ENCODE results near the gene DDX23.

DNA sequence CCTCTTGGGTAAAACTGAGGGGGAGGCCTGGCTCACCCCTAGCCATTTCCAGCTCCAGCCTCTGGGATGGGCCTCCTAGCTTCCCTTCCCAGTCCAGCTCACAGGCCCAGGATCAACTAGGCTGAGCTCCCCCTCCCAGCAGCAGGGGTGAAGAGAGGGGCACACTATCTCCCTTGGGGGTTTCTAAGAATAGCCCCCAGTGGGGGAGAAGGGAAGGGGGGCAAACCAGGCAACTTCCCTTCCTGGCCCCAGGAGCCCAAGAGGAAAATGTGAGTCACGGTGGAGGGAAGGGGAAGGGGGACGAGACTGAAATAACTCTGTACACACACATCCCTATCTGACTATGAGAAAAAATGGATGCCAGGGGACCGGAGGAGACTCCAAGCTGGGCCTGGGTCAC is 72.1 kb downstream of the DDX23 start:
- TF ChIP-seq, protein P1, sequence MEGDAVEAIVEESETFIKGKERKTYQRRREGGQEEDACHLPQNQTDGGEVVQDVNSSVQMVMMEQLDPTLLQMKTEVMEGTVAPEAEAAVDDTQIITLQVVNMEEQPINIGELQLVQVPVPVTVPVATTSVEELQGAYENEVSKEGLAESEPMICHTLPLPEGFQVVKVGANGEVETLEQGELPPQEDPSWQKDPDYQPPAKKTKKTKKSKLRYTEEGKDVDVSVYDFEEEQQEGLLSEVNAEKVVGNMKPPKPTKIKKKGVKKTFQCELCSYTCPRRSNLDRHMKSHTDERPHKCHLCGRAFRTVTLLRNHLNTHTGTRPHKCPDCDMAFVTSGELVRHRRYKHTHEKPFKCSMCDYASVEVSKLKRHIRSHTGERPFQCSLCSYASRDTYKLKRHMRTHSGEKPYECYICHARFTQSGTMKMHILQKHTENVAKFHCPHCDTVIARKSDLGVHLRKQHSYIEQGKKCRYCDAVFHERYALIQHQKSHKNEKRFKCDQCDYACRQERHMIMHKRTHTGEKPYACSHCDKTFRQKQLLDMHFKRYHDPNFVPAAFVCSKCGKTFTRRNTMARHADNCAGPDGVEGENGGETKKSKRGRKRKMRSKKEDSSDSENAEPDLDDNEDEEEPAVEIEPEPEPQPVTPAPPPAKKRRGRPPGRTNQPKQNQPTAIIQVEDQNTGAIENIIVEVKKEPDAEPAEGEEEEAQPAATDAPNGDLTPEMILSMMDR (IDR thresholded peaks at IDR 0.05), result no peak
- no peak for TF ChIP-seq EP300 (IDR thresholded peaks at IDR 0.05)
